Measurements from ENCODE around the gene ATP13A3. TPM values are rescaled to one million over a fixed set of nuclear protein-coding genes. Genes with fewer than 3 reads are reported as not detected.

ATP13A3 gene
- total RNA-seq, 1 experiment from 2014 or later: 181 TPM

- intact Hi-C loops (cut with micrococcal nuclease; ENCODE audit: unreplicated experiment): loop anchor here (5.0 kb wide), 1 partner anchor 33 kb away; the partner anchor contains the start of gene LRRC15
- H3K4me3 ChIP-seq (ENCODE audit: low read depth, low read length): no peak overlapping the region
Measured at GRCh38 chr3:194399874-194400411, 86.9 kb downstream of the ATP13A3 start.

DNA sequence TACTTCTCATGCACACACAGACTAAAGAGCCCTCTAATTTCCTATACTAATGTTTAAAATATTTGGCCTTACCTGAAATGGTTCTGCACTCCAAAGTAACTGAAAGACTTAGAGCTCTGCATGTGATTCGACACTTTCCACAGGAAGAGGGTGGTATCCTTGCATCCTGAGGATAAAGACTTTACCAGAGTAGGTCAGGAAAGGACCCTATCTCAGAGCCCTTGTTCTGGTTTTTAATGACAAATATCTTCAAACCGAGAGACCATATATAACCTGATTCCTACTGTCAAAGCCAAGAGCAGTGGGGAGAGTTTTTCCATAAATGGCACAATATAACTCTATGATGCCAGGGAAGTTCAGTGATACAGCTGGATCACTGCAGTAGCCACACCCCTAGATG is 87.6 kb downstream of the ATP13A3 start, which contains the start of gene GP5:
TSS of gene GP5 (minus strand) at position 101 of the 400 bp plus-strand sequence. CDS start 984 bp downstream, outside the sequence.
- Histone ChIP-seq H3K4me1 (peaks cover 17% of the 10 kb centered on the region), H3K36me3 (ENCODE audit: control insufficient read depth, insufficient read depth, low read length) (no peaks in the 10 kb centered on the region), H3K27me3 (replicated peaks; ENCODE audit: control insufficient read depth, insufficient read depth, low read length) (no peaks in the 10 kb centered on the region), H3K9me3 (no peaks in the 10 kb centered on the region), H3K4me3 (ENCODE audit: low read depth, low read length) (no peak within 1 kb of the TSS)
- Mint-ChIP-seq H3K36me3 (ENCODE audit: insufficient read depth, unreplicated experiment) (peaks cover 15% of the 10 kb centered on the region), H3K27me3 (ENCODE audit: insufficient read depth, unreplicated experiment) (no peaks in the 10 kb centered on the region), H3K4me3 (ENCODE audit: unreplicated experiment) (no peak within 1 kb of the TSS), H3K4me1 (ENCODE audit: low read depth, unreplicated experiment) (peaks cover 7% of the 10 kb centered on the region), H3K9me3 (ENCODE audit: unreplicated experiment) (no peaks in the 10 kb centered on the region), H3K27ac (ENCODE audit: unreplicated experiment) (no peak within 1 kb of the TSS)
- ChIA-PET POLR2A (interaction anchor here (0.6 kb wide), 1 partner anchor 12 kb away, joined by 9 read pairs; no protein-coding TSS in a partner anchor), CTCF (no interaction called here)
- intact Hi-C loops (cut with micrococcal nuclease; ENCODE audit: unreplicated experiment): no loop called here
- BruUV-seq (replicated peaks): no TSS peak
- no peak for DNase-seq
- TF ChIP-seq, protein P1, sequence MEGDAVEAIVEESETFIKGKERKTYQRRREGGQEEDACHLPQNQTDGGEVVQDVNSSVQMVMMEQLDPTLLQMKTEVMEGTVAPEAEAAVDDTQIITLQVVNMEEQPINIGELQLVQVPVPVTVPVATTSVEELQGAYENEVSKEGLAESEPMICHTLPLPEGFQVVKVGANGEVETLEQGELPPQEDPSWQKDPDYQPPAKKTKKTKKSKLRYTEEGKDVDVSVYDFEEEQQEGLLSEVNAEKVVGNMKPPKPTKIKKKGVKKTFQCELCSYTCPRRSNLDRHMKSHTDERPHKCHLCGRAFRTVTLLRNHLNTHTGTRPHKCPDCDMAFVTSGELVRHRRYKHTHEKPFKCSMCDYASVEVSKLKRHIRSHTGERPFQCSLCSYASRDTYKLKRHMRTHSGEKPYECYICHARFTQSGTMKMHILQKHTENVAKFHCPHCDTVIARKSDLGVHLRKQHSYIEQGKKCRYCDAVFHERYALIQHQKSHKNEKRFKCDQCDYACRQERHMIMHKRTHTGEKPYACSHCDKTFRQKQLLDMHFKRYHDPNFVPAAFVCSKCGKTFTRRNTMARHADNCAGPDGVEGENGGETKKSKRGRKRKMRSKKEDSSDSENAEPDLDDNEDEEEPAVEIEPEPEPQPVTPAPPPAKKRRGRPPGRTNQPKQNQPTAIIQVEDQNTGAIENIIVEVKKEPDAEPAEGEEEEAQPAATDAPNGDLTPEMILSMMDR (IDR thresholded peaks at IDR 0.05; ENCODE audit: insufficient read depth in 1 of 2, low read depth in 1 of 2, low read length in 1 of 2, severe bottlenecking in 1 of 2, unreplicated experiment in 1 of 2): no peak

More at GRCh38 chr3:194399874-194400411, 86.9 kb downstream of the ATP13A3 start:
- Mint-ChIP-seq H3K4me3 (ENCODE audit: unreplicated experiment) (no peak overlapping the region), H3K9me3 (ENCODE audit: unreplicated experiment) (no peaks in the 10 kb centered on the region), H3K4me1 (ENCODE audit: low read depth, unreplicated experiment) (peaks cover 7% of the 10 kb centered on the region), H3K36me3 (ENCODE audit: insufficient read depth, unreplicated experiment) (peaks cover 23% of the 10 kb centered on the region), H3K27ac (ENCODE audit: unreplicated experiment) (no peak overlapping the region), H3K27me3 (ENCODE audit: insufficient read depth, unreplicated experiment) (no peaks in the 10 kb centered on the region)
- ChIA-PET POLR2A (interaction anchor here (0.6 kb wide), 1 partner anchor 11 kb away, joined by 9 read pairs; no protein-coding TSS in a partner anchor), CTCF (no interaction called here)
- no peaks in the 10 kb centered on the region for H3K36me3 ChIP-seq (ENCODE audit: control insufficient read depth, insufficient read depth, low read length)
- H3K27me3 ChIP-seq (replicated peaks; ENCODE audit: control insufficient read depth, insufficient read depth, low read length): no peaks in the 10 kb centered on the region
- TF ChIP-seq, protein P1 (IDR thresholded peaks at IDR 0.05; ENCODE audit: insufficient read depth in 1 of 2, low read depth in 1 of 2, low read length in 1 of 2, severe bottlenecking in 1 of 2, unreplicated experiment in 1 of 2): no peak
- DNase-seq: no peak
- peaks cover 14% of the 10 kb centered on the region for H3K4me1 ChIP-seq
- BruUV-seq (replicated peaks): no TSS peak
- H3K9me3 ChIP-seq: no peaks in the 10 kb centered on the region

- no TSS peak for BruUV-seq (replicated peaks)
Measured at GRCh38 chr3:194397757-194398312, 89.0 kb downstream of the ATP13A3 start.

More at GRCh38 chr3:194397757-194398312, 89.0 kb downstream of the ATP13A3 start:
- no peaks in the 10 kb centered on the region for H3K9me3 ChIP-seq
- intact Hi-C loops (cut with micrococcal nuclease; ENCODE audit: unreplicated experiment): no loop called here
- no peak overlapping the region for H3K4me3 ChIP-seq (ENCODE audit: low read depth, low read length)
- Mint-ChIP-seq H3K4me3 (ENCODE audit: unreplicated experiment) (no peak overlapping the region), H3K36me3 (ENCODE audit: insufficient read depth, unreplicated experiment) (peaks cover 14% of the 10 kb centered on the region), H3K27me3 (ENCODE audit: insufficient read depth, unreplicated experiment) (no peaks in the 10 kb centered on the region), H3K27ac (ENCODE audit: unreplicated experiment) (no peak overlapping the region), H3K4me1 (ENCODE audit: low read depth, unreplicated experiment) (peaks cover 7% of the 10 kb centered on the region), H3K9me3 (ENCODE audit: unreplicated experiment) (no peaks in the 10 kb centered on the region)
- TF ChIP-seq, protein P1 (IDR thresholded peaks at IDR 0.05; ENCODE audit: insufficient read depth in 1 of 2, low read depth in 1 of 2, low read length in 1 of 2, severe bottlenecking in 1 of 2, unreplicated experiment in 1 of 2): no peak
- no peaks in the 10 kb centered on the region for H3K27me3 ChIP-seq (replicated peaks; ENCODE audit: control insufficient read depth, insufficient read depth, low read length)
- H3K4me1 ChIP-seq: peaks cover 17% of the 10 kb centered on the region
- no peak for DNase-seq
- ChIA-PET POLR2A (no interaction called here), CTCF (no interaction called here)
- H3K36me3 ChIP-seq (ENCODE audit: control insufficient read depth, insufficient read depth, low read length): no peaks in the 10 kb centered on the region
